Ammon's horn (tissue), 1 donor: ENCODE data around the gene UQCRQ.

Experiments
- DNase-seq: peaks from one replicate; pipeline ENCODE4 v3.0.0-alpha.2; 2016; ENCODE audit warnings: low spot score

Gene UQCRQ

GRCh38 chr5:132909702-132910101, 43.3 kb downstream of the UQCRQ start:
- no peak for DNase-seq

GRCh38 chr5:132915681-132916080, 49.2 kb downstream of the UQCRQ start:
- no peak for DNase-seq

- DNase-seq, result no peak
These were observed 49.6 kb downstream of the UQCRQ start for GRCh38 chr5:132916086-132916485.
